Activated CD4-positive, alpha-beta T cell treated with anti-CD3 and anti-CD28 coated beads, Interleukin-10, Interleukin-2, amounts not matched to agents 100 ng/mL and 50 ng/mL, durations not matched to agents 16 hours and 8 hours (primary cell): ENCODE results near the gene PRSS48.
"Not testable (repeated sequence)": the region's sequence is repeated elsewhere in the genome, so short reads cannot be mapped to it uniquely, and the experiment has no call there.

ENCODE experiments used
- DNase-seq: peaks from one replicate; pipeline ENCODE4 v3.0.0-alpha.2; 2020

Gene PRSS48

GRCh38 chr4:151266497-151266896, 10.5 kb upstream of the PRSS48 start:
- DNase-seq = no peak

- DNase-seq = no peak
Observed at GRCh38 chr4:151267104-151267503, 9.9 kb upstream of the PRSS48 start.

- no peak for DNase-seq
Observed at GRCh38 chr4:151267822-151268535, 9.0 kb upstream of the PRSS48 start.

GRCh38 chr4:151268905-151269304, 8.1 kb upstream of the PRSS48 start:
- not testable (repeated sequence) for DNase-seq

GRCh38 chr4:151284534-151285245, 7.7 kb downstream of the PRSS48 start:
- no peak for DNase-seq

GRCh38 chr4:151287409-151287808, 10.4 kb downstream of the PRSS48 start:
- DNase-seq = no peak

- DNase-seq = no peak
Observed at GRCh38 chr4:151291485-151291884, 14.5 kb downstream of the PRSS48 start.

- DNase-seq = no peak
Observed at GRCh38 chr4:151292038-151292437, 15.1 kb downstream of the PRSS48 start.

- no peak for DNase-seq
Observed at GRCh38 chr4:151294833-151295496, 18.0 kb downstream of the PRSS48 start.

GRCh38 chr4:151296227-151296626, 19.3 kb downstream of the PRSS48 start:
- DNase-seq = no peak

GRCh38 chr4:151297170-151297569, 20.2 kb downstream of the PRSS48 start:
- DNase-seq = no peak

GRCh38 chr4:151302432-151302831, 25.5 kb downstream of the PRSS48 start:
- no peak for DNase-seq

- no peak for DNase-seq
Observed at GRCh38 chr4:151304226-151304625, 27.3 kb downstream of the PRSS48 start.

- DNase-seq = no peak
Observed at GRCh38 chr4:151304755-151305154, 27.8 kb downstream of the PRSS48 start.

- no peak for DNase-seq
Observed at GRCh38 chr4:151310124-151310728, 33.3 kb downstream of the PRSS48 start.

- DNase-seq = no peak
Observed at GRCh38 chr4:151313306-151314009, 36.5 kb downstream of the PRSS48 start.

GRCh38 chr4:151314010-151314355, 37.0 kb downstream of the PRSS48 start:
- DNase-seq = no peak

GRCh38 chr4:151314479-151314878, 37.5 kb downstream of the PRSS48 start:
- DNase-seq = no peak

GRCh38 chr4:151315212-151315886, 38.4 kb downstream of the PRSS48 start:
- DNase-seq = no peak

- DNase-seq = no peak
Observed at GRCh38 chr4:151316645-151317044, 39.7 kb downstream of the PRSS48 start.

GRCh38 chr4:151318307-151319006, 41.5 kb downstream of the PRSS48 start:
- DNase-seq = no peak

GRCh38 chr4:151319490-151319889, 42.5 kb downstream of the PRSS48 start:
- no peak for DNase-seq
